ENCODE results near the gene SYNPO.

The SYNPO gene

GRCh38 chr5:150625831-150626746, 14.4 kb upstream of the SYNPO start:
- DNase-seq = no peak

GRCh38 chr5:150626853-150627276, 13.6 kb upstream of the SYNPO start:
- no peak for DNase-seq

DNA sequence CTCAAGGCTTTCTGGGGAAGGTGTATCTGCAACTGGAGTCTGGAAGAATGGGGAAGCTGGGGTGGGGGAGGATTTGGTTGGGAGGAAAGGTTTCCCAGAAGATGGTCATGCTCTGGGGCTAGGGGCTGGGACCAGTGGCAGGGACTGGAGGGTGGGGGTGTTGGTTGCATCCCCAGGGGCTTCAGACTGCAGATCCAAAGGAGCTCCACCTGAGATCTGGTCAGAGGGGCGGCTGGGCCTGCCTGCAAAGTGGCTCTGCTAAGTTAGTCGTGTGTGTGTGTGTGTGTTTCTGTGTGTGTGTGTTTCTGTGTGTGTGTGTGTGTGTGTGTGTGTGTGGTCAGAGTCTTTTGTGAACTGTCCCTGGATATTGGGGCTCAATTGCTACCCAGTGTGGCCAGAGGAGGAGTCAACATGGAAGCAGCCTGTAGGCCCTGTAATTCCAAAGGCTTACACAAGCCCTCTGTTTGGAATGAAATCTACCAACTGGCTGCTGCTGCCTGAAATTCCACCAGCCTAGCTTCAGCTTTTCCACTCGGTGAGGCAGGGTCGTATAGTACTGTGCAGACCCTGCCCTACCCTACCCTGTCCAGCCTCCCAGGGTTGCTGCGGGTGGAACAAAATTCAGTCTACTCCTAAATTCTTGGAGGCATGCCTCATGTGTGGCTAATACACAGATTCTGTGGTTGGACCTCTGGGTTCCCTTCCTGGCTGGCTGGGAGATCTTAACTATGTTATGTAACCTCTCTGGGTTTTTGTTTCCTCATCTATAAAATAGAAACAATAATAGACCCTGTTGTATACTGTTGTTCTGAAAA, 12.5 kb upstream of the SYNPO start:
- DNase-seq = no peak

- DNase-seq = no peak
Measured at GRCh38 chr5:150628936-150629485, 11.4 kb upstream of the SYNPO start.

DNA sequence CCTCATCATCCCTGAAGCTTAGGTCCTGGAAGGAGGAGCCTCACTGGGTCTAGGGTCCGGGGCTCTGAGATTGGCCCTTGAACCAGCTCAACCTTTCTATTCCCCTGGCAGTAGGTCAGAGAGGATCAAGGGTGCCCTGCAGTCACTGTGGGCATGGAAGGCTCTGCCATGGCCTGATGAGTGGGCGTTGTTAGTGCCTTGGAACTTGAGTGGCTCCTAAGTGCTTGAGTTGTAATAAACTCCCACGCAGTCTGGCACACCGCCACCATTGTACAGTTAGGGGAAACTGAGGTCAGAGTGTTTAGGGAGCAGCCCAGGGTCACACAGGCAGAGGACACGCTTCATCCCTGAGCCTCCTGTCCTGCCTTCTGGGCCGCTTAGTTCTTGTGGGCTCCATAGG, 10.4 kb upstream of the SYNPO start:
- DNase-seq = no peak

- DNase-seq = no peak
Measured at GRCh38 chr5:150630461-150631325, 9.8 kb upstream of the SYNPO start.

- no peak for DNase-seq
Measured at GRCh38 chr5:150631326-150631701, 9.1 kb upstream of the SYNPO start.

GRCh38 chr5:150632305-150633160, 7.9 kb upstream of the SYNPO start:
- DNase-seq = no peak

- no peak for DNase-seq
Measured at GRCh38 chr5:150633429-150633828, 7.0 kb upstream of the SYNPO start.

DNA sequence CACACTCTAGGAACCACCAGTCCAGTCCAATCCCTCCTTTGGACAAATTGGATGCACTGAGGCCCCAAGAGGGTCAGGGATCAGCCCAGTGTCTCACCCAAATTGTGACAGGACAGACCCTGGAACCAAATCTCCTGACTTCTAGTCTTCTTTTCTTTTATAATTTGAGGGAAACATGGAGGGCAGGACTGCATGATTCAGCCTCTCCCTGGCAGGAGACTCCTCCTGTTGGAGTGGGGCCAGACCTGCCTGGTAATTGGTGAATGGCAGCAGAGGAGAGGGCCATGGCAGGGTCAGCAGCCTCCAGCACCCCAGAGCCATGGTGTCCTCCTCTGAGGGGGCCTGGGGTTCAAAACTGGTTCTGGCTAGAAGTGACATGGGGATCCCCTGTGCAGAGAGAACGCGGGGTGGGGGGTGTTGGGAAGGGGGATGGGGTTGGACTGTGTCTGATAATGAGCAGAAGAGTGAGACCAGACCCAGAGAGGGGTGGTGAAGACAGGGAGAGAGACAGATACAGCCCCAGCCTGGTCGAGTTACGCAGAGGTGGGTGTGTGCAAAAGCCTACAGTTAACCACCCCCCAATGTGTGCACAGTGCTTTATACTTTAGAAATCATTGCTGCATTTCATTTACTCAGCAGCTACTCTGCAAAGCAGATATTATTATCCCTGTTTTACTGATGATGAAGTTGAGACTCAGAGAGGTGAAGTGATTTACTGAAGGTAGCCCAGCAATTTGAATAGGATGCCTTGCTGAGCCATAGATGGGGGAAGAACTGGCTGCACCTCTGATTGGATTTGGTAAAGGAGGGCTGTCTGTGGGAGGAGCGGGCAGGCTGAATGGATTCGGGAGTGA, 3.8 kb upstream of the SYNPO start:
- DNase-seq = no peak

DNA sequence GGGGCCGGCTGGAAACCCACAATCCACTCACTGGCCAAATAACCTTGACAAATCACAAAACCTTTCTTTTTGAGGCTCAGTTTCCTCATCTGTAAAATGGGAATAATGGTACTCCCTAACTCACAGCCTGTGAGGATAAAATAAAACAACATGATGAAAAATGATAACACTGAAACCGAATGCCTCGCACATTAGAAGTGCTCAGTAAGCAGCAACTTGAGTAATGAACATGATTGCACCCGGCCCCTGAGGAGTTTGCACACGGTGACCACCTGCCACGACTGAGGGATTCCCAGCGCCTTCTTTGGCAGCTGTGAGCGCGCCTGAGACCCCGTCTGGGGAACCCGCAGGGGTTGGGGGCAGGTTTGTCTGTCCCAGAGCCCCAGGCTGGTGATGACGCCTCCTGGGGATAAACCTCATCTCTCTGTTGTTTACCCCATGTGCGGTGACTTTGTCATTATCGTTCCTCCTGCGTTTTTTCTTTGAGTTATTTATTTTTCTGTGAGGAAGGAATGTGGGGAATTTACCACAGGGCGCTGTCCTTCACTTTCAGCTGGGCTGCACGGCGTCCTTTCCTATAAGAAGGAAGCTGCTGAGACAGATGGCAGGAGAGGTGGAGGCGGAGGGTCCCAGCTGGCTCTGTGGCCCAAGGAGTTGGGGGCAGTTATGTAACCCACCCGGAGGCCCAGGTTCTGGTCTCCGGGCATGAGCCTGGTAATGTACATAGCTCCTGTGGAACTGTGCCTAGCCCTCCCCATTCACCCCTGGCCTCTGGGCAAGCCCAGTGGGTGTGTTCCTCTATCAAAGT, 3.0 kb upstream of the SYNPO start:
- no peak for DNase-seq

DNA sequence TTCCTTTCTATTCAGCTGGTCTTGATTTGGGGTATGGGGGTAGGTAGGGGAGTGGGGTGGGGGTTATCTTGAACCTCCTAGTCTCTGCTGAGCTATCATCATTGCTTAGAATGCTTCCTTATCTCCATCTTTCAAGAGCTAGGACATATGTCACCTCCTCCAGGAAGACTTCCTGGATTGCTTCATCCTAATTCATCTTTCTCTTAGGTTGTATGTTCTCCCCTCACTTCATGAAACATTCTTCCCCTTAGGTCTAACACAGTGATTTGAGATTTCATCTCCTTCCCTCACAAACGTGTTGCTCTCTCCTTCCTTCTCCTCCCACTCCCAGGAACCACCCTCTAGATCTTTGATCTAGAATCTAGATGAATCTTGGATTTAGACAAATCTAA, 2.4 kb upstream of the SYNPO start:
- no peak for DNase-seq

- DNase-seq = no peak
Measured at GRCh38 chr5:150638488-150639376, 1.7 kb upstream of the SYNPO start.

DNA sequence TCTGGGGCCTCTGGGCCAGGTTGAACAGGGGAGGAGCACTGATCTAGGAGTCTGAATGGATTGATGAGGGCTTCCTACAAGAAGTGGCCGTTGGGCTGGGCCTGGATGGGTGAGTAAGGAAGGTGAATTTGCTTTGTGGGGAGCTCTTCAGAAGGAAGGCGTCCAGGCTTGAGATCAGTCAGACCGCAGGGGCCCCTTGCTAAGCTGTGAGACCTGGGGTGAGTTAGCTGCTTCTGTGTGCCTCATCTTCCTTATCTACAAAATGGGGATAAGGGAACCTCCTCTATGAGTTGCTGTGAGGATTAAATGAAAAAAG, 1.1 kb upstream of the SYNPO start:
- DNase-seq = no peak

GRCh38 chr5:150639751-150640150, 709 bp upstream of the SYNPO start:
- DNase-seq = no peak

- DNase-seq = no peak
Measured at GRCh38 chr5:150641006-150641570, 628 bp downstream of the SYNPO start.

GRCh38 chr5:150641824-150642566, 1.5 kb downstream of the SYNPO start:
- DNase-seq = no peak

GRCh38 chr5:150642567-150642927, 2.1 kb downstream of the SYNPO start:
- DNase-seq = no peak
